ENCODE data around the gene VPS13D.

GRCh38 chr1:12246584-12246983, 16.8 kb downstream of the VPS13D start:
- TF ChIP-seq CTCF (IDR thresholded peaks at IDR 0.05): no peak
- no peak for TF ChIP-seq POLR2A (IDR thresholded peaks at IDR 0.05)
